Measurements from ENCODE around the gene PPM1H.

The PPM1H gene

DNA sequence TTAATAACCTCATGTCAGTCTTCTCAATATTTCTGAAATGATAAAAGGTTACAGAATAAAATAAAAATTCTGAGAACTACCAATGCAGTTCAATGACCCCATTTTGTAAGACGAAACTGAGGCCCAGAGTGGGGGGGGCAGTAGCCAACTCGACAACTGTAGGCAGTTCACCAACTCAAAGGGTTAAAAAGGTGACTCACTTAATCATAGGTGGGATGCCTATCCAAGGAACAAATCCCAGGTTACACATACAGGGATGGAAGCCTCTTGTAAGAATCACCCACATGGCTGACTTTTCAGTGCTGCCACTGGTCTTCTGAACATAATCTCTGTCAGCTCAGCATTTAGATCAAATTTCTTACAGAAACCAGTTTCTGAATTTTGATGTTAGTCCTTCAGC is 10.9 kb downstream of the PPM1H start:
- Histone ChIP-seq H3K27ac (ENCODE audit: low read depth in 2 of 2, low read length in 2 of 2) (no peak overlapping the region), H3K4me1 (ENCODE audit: control insufficient read depth in 2 of 2, insufficient read depth in 2 of 2, low read length in 2 of 2) (no peaks in the 10 kb centered on the region), H3K9ac (ENCODE audit: low read depth in 1 of 2, low read length in 2 of 2) (no peak overlapping the region), H3K27me3 (ENCODE audit: control insufficient read depth in 2 of 2, insufficient read depth in 2 of 2, low read length in 2 of 2) (no peaks in the 10 kb centered on the region), H3K4me3 (ENCODE audit: low read length in 2 of 2) (no peak overlapping the region), H3K36me3 (ENCODE audit: control insufficient read depth in 2 of 2, insufficient read depth in 2 of 2, low read length in 2 of 2) (no peaks in the 10 kb centered on the region), H3K9me3 (ENCODE audit: control insufficient read depth in 2 of 2, low read length in 2 of 2) (no peaks in the 10 kb centered on the region)

DNA sequence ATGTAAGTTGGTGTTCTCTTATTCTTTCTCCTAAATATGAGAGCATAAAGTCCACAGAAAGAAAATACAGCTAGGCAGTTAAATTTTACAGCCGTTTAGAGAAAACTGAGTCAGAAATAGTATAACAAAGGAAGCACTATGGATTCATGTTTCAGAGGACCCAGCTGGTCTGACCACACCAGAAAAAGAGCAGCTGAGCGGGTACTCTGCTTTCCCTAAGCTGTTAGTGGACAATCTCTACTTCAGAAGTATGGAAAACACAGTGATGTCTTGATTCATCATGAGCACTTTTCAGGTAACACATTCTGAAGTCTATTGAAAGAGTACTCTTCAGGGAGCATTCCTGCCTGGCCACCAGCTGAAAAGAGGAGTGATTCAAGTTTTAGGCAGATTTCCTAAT is 12.4 kb downstream of the PPM1H start:
- Histone ChIP-seq H3K4me1 (ENCODE audit: control insufficient read depth in 2 of 2, insufficient read depth in 2 of 2, low read length in 2 of 2) (no peaks in the 10 kb centered on the region), H3K27ac (ENCODE audit: low read depth in 2 of 2, low read length in 2 of 2) (no peak overlapping the region), H3K9ac (ENCODE audit: low read depth in 1 of 2, low read length in 2 of 2) (no peak overlapping the region), H3K36me3 (ENCODE audit: control insufficient read depth in 2 of 2, insufficient read depth in 2 of 2, low read length in 2 of 2) (no peaks in the 10 kb centered on the region), H3K27me3 (ENCODE audit: control insufficient read depth in 2 of 2, insufficient read depth in 2 of 2, low read length in 2 of 2) (no peaks in the 10 kb centered on the region), H3K9me3 (ENCODE audit: control insufficient read depth in 2 of 2, low read length in 2 of 2) (no peaks in the 10 kb centered on the region), H3K4me3 (ENCODE audit: low read length in 2 of 2) (no peak overlapping the region)

DNA sequence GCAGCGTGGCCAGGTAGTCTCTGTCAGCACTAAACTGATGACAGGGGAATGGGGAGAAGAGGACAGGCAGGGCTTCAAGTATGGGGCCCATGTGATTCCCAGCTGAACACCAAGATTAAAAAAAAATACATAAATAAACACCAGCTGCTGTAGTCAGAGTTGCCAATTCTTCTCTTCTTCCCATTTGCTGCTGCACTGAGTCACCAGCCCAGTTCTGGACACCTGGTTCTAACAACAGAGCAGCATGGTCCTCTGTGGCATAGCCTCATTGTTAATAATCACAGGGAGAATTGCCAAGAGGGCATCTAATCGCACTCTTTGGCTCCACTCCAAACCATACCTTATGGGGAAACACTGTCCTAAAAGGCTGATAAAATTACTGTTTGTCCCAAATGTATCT is 15.1 kb downstream of the PPM1H start:
- no peak overlapping the region for H3K4me3 ChIP-seq (ENCODE audit: low read length in 2 of 2)
- no peak overlapping the region for H3K27ac ChIP-seq (ENCODE audit: low read depth in 2 of 2, low read length in 2 of 2)
- H3K9ac ChIP-seq (ENCODE audit: low read depth in 1 of 2, low read length in 2 of 2) = no peak overlapping the region
- H3K27me3 ChIP-seq (ENCODE audit: control insufficient read depth in 2 of 2, insufficient read depth in 2 of 2, low read length in 2 of 2) = no peaks in the 10 kb centered on the region
- no peaks in the 10 kb centered on the region for H3K36me3 ChIP-seq (ENCODE audit: control insufficient read depth in 2 of 2, insufficient read depth in 2 of 2, low read length in 2 of 2)
- no peaks in the 10 kb centered on the region for H3K4me1 ChIP-seq (ENCODE audit: control insufficient read depth in 2 of 2, insufficient read depth in 2 of 2, low read length in 2 of 2)
- no peaks in the 10 kb centered on the region for H3K9me3 ChIP-seq (ENCODE audit: control insufficient read depth in 2 of 2, low read length in 2 of 2)

DNA sequence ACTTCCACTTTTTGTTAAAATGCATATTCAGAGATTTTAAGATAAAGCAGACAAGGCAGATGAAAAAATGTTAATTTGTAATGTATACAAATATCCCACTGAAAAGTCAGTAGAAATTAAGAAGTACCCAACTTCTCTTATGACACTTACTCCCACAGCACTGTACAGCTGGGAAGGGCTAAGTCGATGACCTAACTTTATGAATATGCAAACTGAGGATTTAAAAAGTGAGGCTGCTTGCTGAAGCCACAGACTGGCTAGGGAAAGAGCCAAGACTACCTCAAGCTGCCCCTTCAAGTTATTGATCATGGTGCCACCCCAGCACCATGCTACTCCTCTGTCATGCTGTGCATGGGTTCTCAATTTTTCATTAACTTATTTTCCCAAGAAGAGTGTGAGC is 17.0 kb downstream of the PPM1H start:
- no peak overlapping the region for H3K4me3 ChIP-seq (ENCODE audit: low read length in 2 of 2)
- H3K4me1 ChIP-seq (ENCODE audit: control insufficient read depth in 2 of 2, insufficient read depth in 2 of 2, low read length in 2 of 2) = no peaks in the 10 kb centered on the region
- no peaks in the 10 kb centered on the region for H3K36me3 ChIP-seq (ENCODE audit: control insufficient read depth in 2 of 2, insufficient read depth in 2 of 2, low read length in 2 of 2)
- H3K27me3 ChIP-seq (ENCODE audit: control insufficient read depth in 2 of 2, insufficient read depth in 2 of 2, low read length in 2 of 2) = no peaks in the 10 kb centered on the region
- H3K9me3 ChIP-seq (ENCODE audit: control insufficient read depth in 2 of 2, low read length in 2 of 2) = no peaks in the 10 kb centered on the region
- no peak overlapping the region for H3K27ac ChIP-seq (ENCODE audit: low read depth in 2 of 2, low read length in 2 of 2)
- no peak overlapping the region for H3K9ac ChIP-seq (ENCODE audit: low read depth in 1 of 2, low read length in 2 of 2)

DNA sequence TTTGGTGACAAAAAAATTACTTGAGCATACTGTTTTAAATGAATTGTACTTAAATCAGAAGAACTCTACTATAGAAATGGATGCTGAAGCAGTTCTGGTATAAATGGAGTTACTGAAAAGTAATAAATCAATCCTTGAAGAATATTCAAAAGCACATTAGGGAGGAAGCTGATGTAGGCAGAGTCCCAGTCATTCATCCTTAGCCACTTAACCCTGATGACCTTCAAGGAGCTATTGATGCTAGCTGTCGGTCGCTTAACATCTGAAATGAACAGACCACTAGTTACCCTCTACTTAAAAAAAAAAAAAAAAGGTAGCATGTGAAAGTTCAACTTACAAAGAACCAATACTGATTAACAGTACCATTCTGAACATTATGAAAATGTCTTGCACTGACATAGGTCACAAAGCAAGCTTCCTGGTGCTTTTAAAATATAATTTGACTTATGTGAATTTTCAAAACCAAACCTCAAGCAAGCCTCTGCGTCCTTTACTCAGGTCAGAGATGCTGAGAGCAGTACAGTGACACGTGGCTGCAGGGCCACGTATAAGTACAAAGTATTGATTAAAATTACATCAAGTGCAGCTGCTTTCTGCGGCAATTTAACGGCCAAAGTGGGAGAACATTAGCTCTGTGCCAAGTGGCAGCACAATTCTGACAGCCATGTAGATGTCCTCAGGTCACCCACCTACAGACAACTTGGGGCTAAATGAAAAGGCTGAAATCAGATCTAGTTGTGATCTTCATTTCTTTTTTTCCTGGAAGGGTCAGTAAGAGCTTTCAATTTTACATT is 18.1 kb downstream of the PPM1H start:
- no peak overlapping the region for H3K4me3 ChIP-seq (ENCODE audit: low read length in 2 of 2)
- no peaks in the 10 kb centered on the region for H3K27me3 ChIP-seq (ENCODE audit: control insufficient read depth in 2 of 2, insufficient read depth in 2 of 2, low read length in 2 of 2)
- no peak overlapping the region for H3K27ac ChIP-seq (ENCODE audit: low read depth in 2 of 2, low read length in 2 of 2)
- H3K9ac ChIP-seq (ENCODE audit: low read depth in 1 of 2, low read length in 2 of 2) = no peak overlapping the region
- H3K36me3 ChIP-seq (ENCODE audit: control insufficient read depth in 2 of 2, insufficient read depth in 2 of 2, low read length in 2 of 2) = no peaks in the 10 kb centered on the region
- no peaks in the 10 kb centered on the region for H3K9me3 ChIP-seq (ENCODE audit: control insufficient read depth in 2 of 2, low read length in 2 of 2)
- no peaks in the 10 kb centered on the region for H3K4me1 ChIP-seq (ENCODE audit: control insufficient read depth in 2 of 2, insufficient read depth in 2 of 2, low read length in 2 of 2)

DNA sequence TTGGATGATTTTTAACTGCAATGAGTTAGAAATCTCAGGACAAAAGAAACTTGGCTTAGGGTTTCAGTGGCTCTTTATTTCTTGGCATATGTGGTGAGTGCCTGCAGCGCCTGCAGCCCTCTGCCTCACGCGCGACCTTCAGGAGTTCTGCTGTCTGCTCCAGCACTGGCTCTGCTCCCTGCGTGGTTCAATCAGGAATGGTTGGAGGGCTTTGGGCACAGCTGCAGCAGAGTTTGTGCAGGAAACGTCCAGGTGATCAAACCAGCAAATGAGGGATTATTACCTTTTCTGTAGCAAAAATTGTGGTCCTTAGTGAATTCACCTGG is 19.8 kb downstream of the PPM1H start:
- Histone ChIP-seq H3K4me3 (ENCODE audit: low read length in 2 of 2) (no peak overlapping the region), H3K9ac (ENCODE audit: low read depth in 1 of 2, low read length in 2 of 2) (no peak overlapping the region), H3K4me1 (ENCODE audit: control insufficient read depth in 2 of 2, insufficient read depth in 2 of 2, low read length in 2 of 2) (no peaks in the 10 kb centered on the region), H3K36me3 (ENCODE audit: control insufficient read depth in 2 of 2, insufficient read depth in 2 of 2, low read length in 2 of 2) (no peaks in the 10 kb centered on the region), H3K27ac (ENCODE audit: low read depth in 2 of 2, low read length in 2 of 2) (no peak overlapping the region), H3K27me3 (ENCODE audit: control insufficient read depth in 2 of 2, insufficient read depth in 2 of 2, low read length in 2 of 2) (no peaks in the 10 kb centered on the region), H3K9me3 (ENCODE audit: control insufficient read depth in 2 of 2, low read length in 2 of 2) (no peaks in the 10 kb centered on the region)

DNA sequence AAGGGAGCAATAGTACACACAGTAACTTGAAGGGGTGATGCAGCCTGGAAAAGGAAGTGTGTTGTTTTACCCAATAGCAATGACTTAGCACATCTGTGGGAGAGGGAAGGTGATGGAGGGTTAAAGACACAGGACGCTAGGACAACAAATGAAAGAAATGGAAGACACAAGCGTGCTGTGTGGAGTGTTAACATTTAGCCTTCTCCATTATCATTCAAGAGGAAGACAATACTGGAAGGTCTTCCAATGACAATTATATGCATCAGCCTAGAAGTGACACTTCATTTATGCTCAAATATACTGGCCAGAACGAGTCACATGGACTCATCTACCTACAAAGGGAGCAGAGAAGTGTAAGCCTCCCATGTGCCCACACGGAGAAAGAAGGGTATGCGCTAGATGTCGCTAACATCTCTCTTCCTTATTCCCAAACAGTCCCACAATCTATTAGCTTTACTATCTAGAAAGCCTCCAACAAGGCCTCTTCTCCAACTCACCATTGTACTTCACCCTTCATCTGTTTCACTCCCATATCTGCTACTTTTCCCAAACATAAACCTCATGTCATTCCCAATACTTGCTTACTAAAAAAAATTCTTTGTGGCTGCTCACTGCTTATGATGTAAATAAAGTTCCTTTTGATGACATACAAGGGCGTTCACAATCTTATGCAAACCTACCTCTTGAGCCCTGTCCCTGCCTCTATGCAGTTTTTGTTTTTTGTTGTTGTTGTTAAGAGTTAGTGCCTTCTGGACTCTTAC is 20.3 kb downstream of the PPM1H start:
- H3K4me1 ChIP-seq (ENCODE audit: control insufficient read depth in 2 of 2, insufficient read depth in 2 of 2, low read length in 2 of 2) = no peaks in the 10 kb centered on the region
- H3K27ac ChIP-seq (ENCODE audit: low read depth in 2 of 2, low read length in 2 of 2) = no peak overlapping the region
- no peaks in the 10 kb centered on the region for H3K27me3 ChIP-seq (ENCODE audit: control insufficient read depth in 2 of 2, insufficient read depth in 2 of 2, low read length in 2 of 2)
- no peaks in the 10 kb centered on the region for H3K9me3 ChIP-seq (ENCODE audit: control insufficient read depth in 2 of 2, low read length in 2 of 2)
- no peaks in the 10 kb centered on the region for H3K36me3 ChIP-seq (ENCODE audit: control insufficient read depth in 2 of 2, insufficient read depth in 2 of 2, low read length in 2 of 2)
- no peak overlapping the region for H3K4me3 ChIP-seq (ENCODE audit: low read length in 2 of 2)
- H3K9ac ChIP-seq (ENCODE audit: low read depth in 1 of 2, low read length in 2 of 2) = no peak overlapping the region

DNA sequence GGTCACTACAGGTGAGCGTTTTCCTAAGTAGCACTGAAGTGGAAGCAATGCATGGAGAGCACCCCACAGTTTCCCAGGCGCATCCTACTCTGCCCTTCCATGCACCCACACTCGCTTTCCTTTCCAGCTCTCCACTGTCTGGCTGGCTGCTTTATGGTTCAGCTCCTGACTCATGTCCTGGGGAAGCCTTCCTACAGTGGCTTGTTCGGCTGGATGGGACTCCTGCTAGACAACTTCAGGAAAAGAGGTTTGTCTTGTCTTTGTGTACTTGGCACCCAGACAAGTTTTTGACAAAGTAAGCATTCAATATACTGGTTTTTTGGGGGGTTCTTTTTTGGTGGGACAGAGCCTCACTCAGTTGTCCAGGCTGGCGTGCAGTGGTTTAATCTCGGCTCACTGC is 21.6 kb downstream of the PPM1H start:
- Histone ChIP-seq H3K27ac (ENCODE audit: low read depth in 2 of 2, low read length in 2 of 2) (no peak overlapping the region), H3K4me1 (ENCODE audit: control insufficient read depth in 2 of 2, insufficient read depth in 2 of 2, low read length in 2 of 2) (no peaks in the 10 kb centered on the region), H3K9ac (ENCODE audit: low read depth in 1 of 2, low read length in 2 of 2) (no peak overlapping the region), H3K9me3 (ENCODE audit: control insufficient read depth in 2 of 2, low read length in 2 of 2) (no peaks in the 10 kb centered on the region), H3K4me3 (ENCODE audit: low read length in 2 of 2) (no peak overlapping the region), H3K36me3 (ENCODE audit: control insufficient read depth in 2 of 2, insufficient read depth in 2 of 2, low read length in 2 of 2) (no peaks in the 10 kb centered on the region), H3K27me3 (ENCODE audit: control insufficient read depth in 2 of 2, insufficient read depth in 2 of 2, low read length in 2 of 2) (no peaks in the 10 kb centered on the region)

DNA sequence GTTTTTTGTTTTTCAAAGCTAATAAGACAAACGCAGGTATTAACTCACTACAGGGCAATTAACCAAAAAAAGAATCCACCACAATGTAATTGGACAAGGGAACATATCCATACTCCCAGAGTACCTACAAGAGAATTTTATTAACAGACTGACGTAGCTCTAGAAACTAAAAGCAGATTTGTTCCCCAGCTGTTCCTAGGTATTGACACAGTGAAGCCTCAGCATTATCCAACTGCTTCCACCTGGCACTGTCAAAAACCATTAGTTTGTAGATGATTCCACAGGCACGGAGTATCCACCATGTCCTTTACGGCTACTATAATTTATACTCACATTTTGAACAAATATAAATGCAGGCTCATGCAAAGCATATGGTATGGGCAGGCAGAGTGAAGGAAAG is 22.3 kb downstream of the PPM1H start:
- no peaks in the 10 kb centered on the region for H3K36me3 ChIP-seq (ENCODE audit: control insufficient read depth in 2 of 2, insufficient read depth in 2 of 2, low read length in 2 of 2)

DNA sequence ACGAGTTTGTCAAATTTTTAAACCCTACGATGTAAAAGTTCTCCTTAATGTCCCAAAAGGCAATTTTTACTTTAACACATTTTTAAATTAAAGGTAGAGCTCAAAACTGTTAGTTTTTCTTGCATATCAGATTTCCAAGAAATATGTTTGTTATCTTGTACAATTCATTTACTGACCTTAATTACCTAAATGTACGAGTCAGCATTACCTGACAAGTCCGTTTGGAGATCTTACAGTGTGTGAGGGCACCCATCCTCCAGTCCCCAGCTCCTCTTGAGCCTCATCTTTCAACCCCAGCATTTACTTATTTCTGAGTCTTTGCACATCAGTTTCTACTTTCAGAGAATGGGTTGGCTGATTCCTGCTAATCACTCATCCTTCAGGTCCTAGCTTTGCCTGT is 23.7 kb downstream of the PPM1H start:
- H3K4me3 ChIP-seq (ENCODE audit: low read length in 2 of 2) = no peak overlapping the region
- H3K27me3 ChIP-seq (ENCODE audit: control insufficient read depth in 2 of 2, insufficient read depth in 2 of 2, low read length in 2 of 2) = no peaks in the 10 kb centered on the region
- no peaks in the 10 kb centered on the region for H3K9me3 ChIP-seq (ENCODE audit: control insufficient read depth in 2 of 2, low read length in 2 of 2)
- no peaks in the 10 kb centered on the region for H3K4me1 ChIP-seq (ENCODE audit: control insufficient read depth in 2 of 2, insufficient read depth in 2 of 2, low read length in 2 of 2)
- no peak overlapping the region for H3K9ac ChIP-seq (ENCODE audit: low read depth in 1 of 2, low read length in 2 of 2)
- H3K27ac ChIP-seq (ENCODE audit: low read depth in 2 of 2, low read length in 2 of 2) = no peak overlapping the region
- H3K36me3 ChIP-seq (ENCODE audit: control insufficient read depth in 2 of 2, insufficient read depth in 2 of 2, low read length in 2 of 2) = no peaks in the 10 kb centered on the region

More for the DNA sequence above, 22.3 kb downstream of the PPM1H start:
- Histone ChIP-seq H3K9ac (ENCODE audit: low read depth in 1 of 2, low read length in 2 of 2) (no peak overlapping the region), H3K27ac (ENCODE audit: low read depth in 2 of 2, low read length in 2 of 2) (no peak overlapping the region), H3K9me3 (ENCODE audit: control insufficient read depth in 2 of 2, low read length in 2 of 2) (no peaks in the 10 kb centered on the region), H3K27me3 (ENCODE audit: control insufficient read depth in 2 of 2, insufficient read depth in 2 of 2, low read length in 2 of 2) (no peaks in the 10 kb centered on the region), H3K4me3 (ENCODE audit: low read length in 2 of 2) (no peak overlapping the region), H3K4me1 (ENCODE audit: control insufficient read depth in 2 of 2, insufficient read depth in 2 of 2, low read length in 2 of 2) (no peaks in the 10 kb centered on the region)
